Renal cortical epithelial cell (primary cell): Measurements from ENCODE around the gene KAZN. TPM values are rescaled to one million over a fixed set of nuclear protein-coding genes. Genes with fewer than 3 reads are reported as not detected.

Experiments used
- DNase-seq: peaks from one replicate; pipeline ENCODE4 v3.0.0-alpha.2; 2011; ENCODE audit warnings: low read depth
- total RNA-seq: library from RNA; depleted of rRNA; stranded (reverse); fragments of >200 nt; gene quantifications from 2 replicates; pipeline ENCODE4 v1.2.3, GENCODE V29; 2014

The KAZN gene
- total RNA-seq, 1 donor from 2014 or later, result 30.8 TPM

GRCh38 chr1:14614341-14614740, 15.9 kb downstream of the KAZN start:
- no peak for DNase-seq

GRCh38 chr1:14615549-14616218, 17.2 kb downstream of the KAZN start:
- DNase-seq, result no peak

- DNase-seq, result no peak
These were observed 18.3 kb downstream of the KAZN start for GRCh38 chr1:14616632-14617396.

- DNase-seq, result no peak
These were observed 19.3 kb downstream of the KAZN start for GRCh38 chr1:14617791-14618190.

- DNase-seq, result no peak
These were observed 22.5 kb downstream of the KAZN start for GRCh38 chr1:14620941-14621340.

- no peak for DNase-seq
These were observed 24.6 kb downstream of the KAZN start for GRCh38 chr1:14623090-14623489.

- DNase-seq, result no peak
These were observed 26.5 kb downstream of the KAZN start for GRCh38 chr1:14624941-14625340.

- no peak for DNase-seq
These were observed 27.1 kb downstream of the KAZN start for GRCh38 chr1:14625572-14625971.

GRCh38 chr1:14625996-14626395, 27.5 kb downstream of the KAZN start:
- no peak for DNase-seq

- no peak for DNase-seq
These were observed 28.6 kb downstream of the KAZN start for GRCh38 chr1:14626869-14627607.

- DNase-seq, result no peak
These were observed 29.4 kb downstream of the KAZN start for GRCh38 chr1:14627608-14628489.

- DNase-seq, result no peak
These were observed 31.0 kb downstream of the KAZN start for GRCh38 chr1:14629363-14630014.

GRCh38 chr1:14630986-14631385, 32.5 kb downstream of the KAZN start:
- no peak for DNase-seq

- no peak for DNase-seq
These were observed 32.9 kb downstream of the KAZN start for GRCh38 chr1:14631421-14631820.

- no peak for DNase-seq
These were observed 36.0 kb downstream of the KAZN start for GRCh38 chr1:14634486-14634885.

- no peak for DNase-seq
These were observed 36.9 kb downstream of the KAZN start for GRCh38 chr1:14635421-14635820.

- DNase-seq, result no peak
These were observed 38.6 kb downstream of the KAZN start for GRCh38 chr1:14636897-14637632.

GRCh38 chr1:14639291-14640050, 41.0 kb downstream of the KAZN start:
- no peak for DNase-seq

- no peak for DNase-seq
These were observed 44.2 kb downstream of the KAZN start for GRCh38 chr1:14642712-14643111.

- DNase-seq, result no peak
These were observed 48.5 kb downstream of the KAZN start for GRCh38 chr1:14646973-14647372.
